Stimulated activated CD8-positive, alpha-beta memory T cell treated with anti-CD3 and anti-CD28 coated beads, Interleukin-4, amount 100 ng/mL, for 24 hours (primary cell): ENCODE measurements around the gene FHL3.
"Not testable (repeated sequence)": the region's sequence is repeated elsewhere in the genome, so short reads cannot be mapped to it uniquely, and the experiment has no call there.

Experiments used
- DNase-seq: peaks from one replicate; pipeline ENCODE4 v3.0.0-alpha.2; 2020; ENCODE audit warnings: low read depth

The FHL3 gene

GRCh38 chr1:38034871-38035270 is 29.6 kb upstream of the FHL3 start:
- no peak for DNase-seq

GRCh38 chr1:38032992-38033391 is 27.7 kb upstream of the FHL3 start:
- DNase-seq: not testable (repeated sequence)

GRCh38 chr1:38031513-38031866 is 26.2 kb upstream of the FHL3 start:
- DNase-seq: no peak

GRCh38 chr1:38030596-38031512 is 25.5 kb upstream of the FHL3 start:
- DNase-seq: no peak

GRCh38 chr1:38029685-38030511 is 24.6 kb upstream of the FHL3 start:
- DNase-seq: peak; percentile 62

- no peak for DNase-seq
Observed at GRCh38 chr1:38029081-38029681, 23.9 kb upstream of the FHL3 start.

GRCh38 chr1:38028671-38029070 is 23.4 kb upstream of the FHL3 start:
- DNase-seq: no peak

- DNase-seq: peak; percentile 60
Observed at GRCh38 chr1:38028105-38028591, 22.8 kb upstream of the FHL3 start.

GRCh38 chr1:38027201-38028104 is 22.1 kb upstream of the FHL3 start:
- no peak for DNase-seq

- DNase-seq: no peak
Observed at GRCh38 chr1:38026592-38027200, 21.4 kb upstream of the FHL3 start.

- no peak for DNase-seq
Observed at GRCh38 chr1:38025664-38026063, 20.4 kb upstream of the FHL3 start.

GRCh38 chr1:38025233-38025632 is 19.9 kb upstream of the FHL3 start:
- DNase-seq: no peak

- DNase-seq: no peak
Observed at GRCh38 chr1:38022810-38023209, 17.5 kb upstream of the FHL3 start.

GRCh38 chr1:38021969-38022368 is 16.7 kb upstream of the FHL3 start:
- no peak for DNase-seq

GRCh38 chr1:38020396-38020795 is 15.1 kb upstream of the FHL3 start:
- no peak for DNase-seq

GRCh38 chr1:38018864-38019343 is 13.6 kb upstream of the FHL3 start:
- DNase-seq: no peak

GRCh38 chr1:38015978-38016725 is 10.8 kb upstream of the FHL3 start:
- no peak for DNase-seq

GRCh38 chr1:38014724-38015424 is 9.6 kb upstream of the FHL3 start:
- DNase-seq: no peak

GRCh38 chr1:38014171-38014570 is 8.9 kb upstream of the FHL3 start:
- DNase-seq: no peak

GRCh38 chr1:38013227-38013622 is 7.9 kb upstream of the FHL3 start:
- DNase-seq: no peak
